ENCODE data around the gene MYO16.
"Not testable (repeated sequence)": the region's sequence is repeated elsewhere in the genome, so short reads cannot be mapped to it uniquely, and the experiment has no call there.

MYO16 gene

GRCh38 chr13:108987944-108988343 lies 358.5 kb downstream of the MYO16 start:
- DNase-seq = no peak

GRCh38 chr13:108991416-108991815 lies 362.0 kb downstream of the MYO16 start:
- DNase-seq = not testable (repeated sequence)

GRCh38 chr13:108993346-108993745 lies 363.9 kb downstream of the MYO16 start:
- no peak for DNase-seq

GRCh38 chr13:108996430-108996829 lies 367.0 kb downstream of the MYO16 start:
- no peak for DNase-seq

GRCh38 chr13:109000207-109000606 lies 370.8 kb downstream of the MYO16 start:
- DNase-seq = no peak

- no peak for DNase-seq
Measured at GRCh38 chr13:109002934-109003333, 373.5 kb downstream of the MYO16 start.

- no peak for DNase-seq
Measured at GRCh38 chr13:109007946-109008345, 378.5 kb downstream of the MYO16 start.

GRCh38 chr13:109009756-109010155 lies 380.3 kb downstream of the MYO16 start:
- DNase-seq = no peak

GRCh38 chr13:109010912-109011311 lies 381.5 kb downstream of the MYO16 start:
- DNase-seq = no peak

- no peak for DNase-seq
Measured at GRCh38 chr13:109012115-109012514, 382.7 kb downstream of the MYO16 start.

- no peak for DNase-seq
Measured at GRCh38 chr13:109021558-109021957, 392.1 kb downstream of the MYO16 start.

GRCh38 chr13:109024611-109025010 lies 395.2 kb downstream of the MYO16 start:
- no peak for DNase-seq

GRCh38 chr13:109026266-109026665 lies 396.9 kb downstream of the MYO16 start:
- no peak for DNase-seq

GRCh38 chr13:109028624-109029023 lies 399.2 kb downstream of the MYO16 start:
- no peak for DNase-seq

GRCh38 chr13:109033090-109033489 lies 403.7 kb downstream of the MYO16 start:
- DNase-seq = no peak

GRCh38 chr13:109036078-109036780 lies 406.8 kb downstream of the MYO16 start:
- DNase-seq = no peak

- no peak for DNase-seq
Measured at GRCh38 chr13:109043636-109044035, 414.2 kb downstream of the MYO16 start.

GRCh38 chr13:109055850-109056249 lies 426.4 kb downstream of the MYO16 start:
- DNase-seq = no peak

GRCh38 chr13:109058087-109058486 lies 428.7 kb downstream of the MYO16 start:
- DNase-seq = no peak

- DNase-seq = no peak
Measured at GRCh38 chr13:109072505-109072904, 443.1 kb downstream of the MYO16 start.

GRCh38 chr13:109074436-109074835 lies 445.0 kb downstream of the MYO16 start:
- no peak for DNase-seq

- DNase-seq = no peak
Measured at GRCh38 chr13:109074853-109075252, 445.4 kb downstream of the MYO16 start.

GRCh38 chr13:109087916-109088623 lies 458.7 kb downstream of the MYO16 start:
- no peak for DNase-seq

GRCh38 chr13:109088624-109088917 lies 459.2 kb downstream of the MYO16 start:
- no peak for DNase-seq

GRCh38 chr13:109090796-109091195 lies 461.4 kb downstream of the MYO16 start:
- DNase-seq = no peak
